VCaP (cell line): Measurements from ENCODE around the gene ATP1A3.
A peak's percentile ranks its signal among the peaks of the same experiment; 100 is the strongest.

Source experiments
- H3K27ac ChIP-seq: fragments of 450-650 bp; 2 replicates; pipeline ENCODE4 v1.5.1; 2017
- TF ChIP-seq, protein P1 (sequence below): fragments of 450-650 bp; conservative IDR thresholded peaks from 2 replicates; pipeline ENCODE4 v1.5.1; 2017; ENCODE audit warnings: mild to moderate bottlenecking, moderate library complexity

Gene ATP1A3

DNA sequence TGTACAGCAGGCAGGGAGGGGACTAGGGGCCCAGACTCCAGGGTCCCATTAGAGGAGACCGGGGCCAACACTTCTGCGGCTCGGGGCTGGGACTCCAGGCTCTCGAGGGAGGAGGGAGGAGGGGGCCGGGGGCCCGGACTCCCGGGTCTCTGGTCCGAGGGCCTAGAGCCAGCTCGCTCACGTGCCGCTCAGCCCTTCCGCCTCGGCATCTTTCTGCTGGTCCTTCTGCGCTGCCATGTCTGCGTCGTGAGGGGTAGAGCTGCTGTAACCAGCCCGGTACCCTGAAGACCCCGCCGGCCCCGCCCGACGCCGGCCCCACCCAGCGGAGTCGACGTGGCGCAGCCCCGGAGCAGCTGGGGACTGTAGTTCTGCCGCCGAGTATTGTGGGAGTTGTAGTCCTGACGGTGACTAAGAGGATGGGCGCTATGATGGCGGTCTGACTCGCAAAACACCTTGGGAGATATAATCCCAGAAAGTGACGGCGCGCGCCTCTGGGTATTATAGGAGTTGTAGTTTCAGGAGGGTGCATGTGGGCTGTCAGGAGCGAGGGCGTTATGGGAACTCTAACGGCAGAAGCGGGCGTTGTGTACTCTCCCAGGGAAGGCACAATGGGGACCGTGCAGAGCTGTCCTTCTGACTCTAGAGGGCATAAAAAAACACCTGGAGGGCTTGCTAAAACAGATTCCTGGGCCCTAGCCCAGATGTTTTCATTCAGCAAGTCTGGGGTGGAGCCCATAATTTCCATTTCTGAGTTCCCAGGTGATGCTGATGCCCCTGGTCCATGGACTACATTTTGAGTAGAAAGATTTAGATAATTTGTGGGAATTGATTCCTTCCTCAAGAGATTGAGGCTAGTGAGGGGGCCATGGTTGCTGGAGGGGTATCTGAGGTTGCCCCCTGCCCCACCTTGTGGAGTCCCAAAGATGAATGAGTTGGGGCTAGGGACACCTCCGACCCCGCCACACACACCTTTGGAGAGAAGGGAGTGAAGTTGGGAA, 34.7 kb downstream of the ATP1A3 start, which contains the start of gene RABAC1:
TSS of gene RABAC1 (minus strand) at position 266 of the 998 bp plus-strand sequence. CDS start at position 237, 29 bp downstream.
- peak within 1 kb of the TSS; percentile 85 for H3K27ac ChIP-seq
- TF ChIP-seq, protein P1, sequence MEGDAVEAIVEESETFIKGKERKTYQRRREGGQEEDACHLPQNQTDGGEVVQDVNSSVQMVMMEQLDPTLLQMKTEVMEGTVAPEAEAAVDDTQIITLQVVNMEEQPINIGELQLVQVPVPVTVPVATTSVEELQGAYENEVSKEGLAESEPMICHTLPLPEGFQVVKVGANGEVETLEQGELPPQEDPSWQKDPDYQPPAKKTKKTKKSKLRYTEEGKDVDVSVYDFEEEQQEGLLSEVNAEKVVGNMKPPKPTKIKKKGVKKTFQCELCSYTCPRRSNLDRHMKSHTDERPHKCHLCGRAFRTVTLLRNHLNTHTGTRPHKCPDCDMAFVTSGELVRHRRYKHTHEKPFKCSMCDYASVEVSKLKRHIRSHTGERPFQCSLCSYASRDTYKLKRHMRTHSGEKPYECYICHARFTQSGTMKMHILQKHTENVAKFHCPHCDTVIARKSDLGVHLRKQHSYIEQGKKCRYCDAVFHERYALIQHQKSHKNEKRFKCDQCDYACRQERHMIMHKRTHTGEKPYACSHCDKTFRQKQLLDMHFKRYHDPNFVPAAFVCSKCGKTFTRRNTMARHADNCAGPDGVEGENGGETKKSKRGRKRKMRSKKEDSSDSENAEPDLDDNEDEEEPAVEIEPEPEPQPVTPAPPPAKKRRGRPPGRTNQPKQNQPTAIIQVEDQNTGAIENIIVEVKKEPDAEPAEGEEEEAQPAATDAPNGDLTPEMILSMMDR = peak; percentile 47

DNA sequence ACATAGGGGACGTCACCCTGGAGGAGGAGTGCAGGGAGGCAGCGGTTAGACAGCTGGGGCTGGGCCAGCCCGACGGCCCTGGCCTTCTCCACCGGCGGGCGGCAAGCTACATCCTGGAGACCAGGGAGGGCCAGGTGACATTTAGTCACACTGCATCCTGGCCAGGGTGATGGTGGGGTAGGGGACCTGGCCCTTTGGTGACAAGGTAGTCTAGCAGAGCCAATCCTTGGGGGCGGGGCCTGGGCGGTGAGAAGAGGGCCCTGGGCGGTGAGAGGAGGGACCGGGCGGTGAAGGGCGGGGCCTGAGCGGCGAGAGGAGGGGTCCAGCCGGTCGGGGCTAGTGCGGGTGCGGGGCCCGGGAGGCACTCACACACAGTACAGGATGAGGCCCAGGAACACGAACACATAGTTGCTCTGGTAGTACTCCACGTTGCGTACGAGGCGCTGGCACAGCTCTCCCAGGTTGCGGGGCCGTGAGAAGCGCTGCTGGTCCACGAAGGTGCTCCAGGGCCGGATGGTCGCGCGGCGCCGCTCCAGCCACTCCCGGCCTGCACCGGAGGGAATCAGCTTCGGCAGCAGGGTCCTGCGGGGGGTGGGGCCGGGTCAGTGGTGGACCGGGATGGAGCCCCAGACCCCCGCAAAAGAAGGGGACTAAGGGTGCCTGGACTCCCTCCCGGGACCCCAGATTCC, 35.5 kb downstream of the ATP1A3 start:
- peak overlapping the region; percentile 85 for H3K27ac ChIP-seq
- TF ChIP-seq, protein P1 = no peak

DNA sequence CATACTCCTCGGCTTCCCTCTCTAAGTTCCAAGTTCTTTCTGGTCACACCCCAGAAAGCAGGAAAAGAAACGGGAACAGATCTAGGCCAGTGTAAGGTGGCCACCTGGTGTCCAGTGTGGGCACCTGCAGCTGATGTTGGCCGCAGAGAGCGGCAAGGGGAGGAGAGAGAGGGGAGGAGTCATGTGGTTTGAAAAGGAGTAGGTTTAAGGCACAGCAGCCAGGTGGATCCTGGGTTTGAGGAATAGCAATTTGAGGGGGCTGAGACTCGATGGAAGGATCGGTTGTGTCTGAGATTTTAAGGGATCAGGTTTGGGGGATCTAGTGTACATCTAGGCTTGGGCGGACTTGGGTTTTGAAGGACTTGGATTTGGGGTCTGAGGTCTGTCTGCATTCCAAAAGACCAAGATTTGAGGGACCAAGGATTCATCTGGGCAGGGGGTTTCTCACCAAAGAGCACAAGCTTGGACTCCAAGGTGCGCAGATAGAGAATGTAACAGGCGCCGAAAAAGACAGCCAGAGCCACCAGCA, 36.1 kb downstream of the ATP1A3 start:
- H3K27ac ChIP-seq = peak overlapping the region; percentile 85
- TF ChIP-seq, protein P1 = peak; percentile 97

DNA sequence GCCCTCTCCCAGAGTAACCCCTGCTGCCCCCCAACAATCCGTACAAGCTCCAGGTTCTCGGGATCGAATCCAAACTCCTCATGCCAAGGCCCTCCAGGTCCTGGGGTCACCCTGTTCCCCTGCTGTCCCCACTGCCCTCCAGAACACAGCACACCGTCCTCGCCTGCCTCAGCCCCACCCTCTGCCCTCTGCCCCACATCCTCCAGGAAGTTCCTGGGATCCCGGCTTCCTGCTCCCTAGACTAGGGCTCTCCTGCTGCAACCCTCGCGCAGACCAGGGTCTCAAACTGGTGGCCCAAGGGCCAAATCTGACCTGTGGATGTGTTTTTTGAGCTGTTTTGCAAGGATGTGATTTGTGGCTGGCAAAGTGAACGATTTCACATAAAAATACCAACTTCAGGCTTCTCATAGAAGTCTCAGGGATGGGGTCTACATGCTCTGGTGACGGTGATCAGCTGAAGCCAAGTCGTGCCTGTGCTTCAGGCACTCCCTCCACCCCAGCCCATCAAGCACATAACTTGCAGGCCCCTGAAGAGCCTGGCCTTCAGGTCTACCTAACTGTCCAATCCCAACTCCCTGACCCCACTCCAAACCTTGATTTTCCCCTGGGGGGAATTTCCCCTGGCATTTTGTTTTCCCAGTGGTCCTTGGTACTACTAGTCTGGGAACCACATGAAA, 36.7 kb downstream of the ATP1A3 start:
- TF ChIP-seq, protein P1 = no peak
- H3K27ac ChIP-seq = peak overlapping the region; percentile 85

DNA sequence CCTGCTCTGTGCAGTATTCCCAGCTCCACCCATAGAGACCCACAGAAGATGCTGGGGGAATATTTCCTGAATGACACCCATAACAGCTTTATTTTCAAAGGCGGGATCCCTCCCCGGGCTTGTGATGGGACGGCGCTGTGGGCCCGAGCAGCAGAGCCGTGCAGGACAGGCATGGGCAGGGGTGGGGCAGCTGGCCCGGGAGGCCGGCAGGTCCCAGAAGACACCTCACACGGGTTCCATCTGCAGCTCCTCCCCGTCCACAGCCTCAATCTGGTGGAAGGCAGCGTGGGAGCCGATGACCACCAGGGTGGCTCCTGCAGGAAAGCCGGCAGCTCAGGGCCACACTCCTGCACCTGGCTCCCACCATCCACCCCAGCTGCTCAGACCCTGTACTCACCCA, 37.4 kb downstream of the ATP1A3 start:
- TF ChIP-seq, protein P1 = no peak
- no peak overlapping the region; the same call in 1 of the 2 replicates for H3K27ac ChIP-seq

DNA sequence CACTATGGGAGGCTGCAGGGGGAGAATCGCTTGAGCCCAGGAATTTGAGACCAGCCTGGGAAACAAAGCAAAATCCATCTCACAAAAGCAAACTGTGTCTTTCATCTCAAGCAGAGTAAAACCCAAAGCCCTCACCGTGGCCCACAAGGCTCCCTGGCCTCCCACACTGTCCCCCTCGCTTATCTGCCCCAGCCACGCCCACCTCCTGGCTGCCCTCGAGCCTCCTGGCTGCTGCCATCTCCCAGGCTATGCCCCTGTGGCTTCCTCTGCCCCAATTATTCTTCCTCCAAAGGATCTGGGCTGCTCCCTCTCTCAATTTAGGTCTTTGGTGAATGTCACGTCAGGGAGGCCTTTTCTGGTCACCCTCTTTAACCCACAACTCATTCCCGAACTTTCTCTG, 38.5 kb downstream of the ATP1A3 start:
- TF ChIP-seq, protein P1 = no peak
- H3K27ac ChIP-seq = no peak overlapping the region
